ENCODE measurements around the gene HNRNPA1.
"Not testable (repeated sequence)": the region's sequence is repeated elsewhere in the genome, so short reads cannot be mapped to it uniquely, and the experiment has no call there.

Gene HNRNPA1

GRCh38 chr12:54280468-54281260, at the start of gene HNRNPA1:
HNRNPA1 (plus strand) TSS chr12:54280726; CDS start chr12:54280808, 82 bp downstream.
- peak; percentile 99 for DNase-seq

GRCh38 chr12:54231269-54231668, 49.3 kb upstream of the HNRNPA1 start:
- not testable (repeated sequence) for DNase-seq

- no peak for DNase-seq
Measured at GRCh38 chr12:54232790-54233189, 47.7 kb upstream of the HNRNPA1 start.

- no peak for DNase-seq
Measured at GRCh38 chr12:54238531-54238930, 42.0 kb upstream of the HNRNPA1 start.

GRCh38 chr12:54239620-54240019, 40.9 kb upstream of the HNRNPA1 start:
- DNase-seq = no peak

GRCh38 chr12:54240129-54240528, 40.4 kb upstream of the HNRNPA1 start:
- DNase-seq = no peak

GRCh38 chr12:54240971-54241588, 39.4 kb upstream of the HNRNPA1 start:
- DNase-seq = no peak

- DNase-seq = no peak
Measured at GRCh38 chr12:54246011-54246641, 34.4 kb upstream of the HNRNPA1 start.

GRCh38 chr12:54249489-54249888, 31.0 kb upstream of the HNRNPA1 start:
- no peak for DNase-seq

GRCh38 chr12:54251667-54252284, 28.8 kb upstream of the HNRNPA1 start:
- no peak for DNase-seq

- no peak for DNase-seq
Measured at GRCh38 chr12:54253240-54253639, 27.3 kb upstream of the HNRNPA1 start.

GRCh38 chr12:54257332-54257731, 23.2 kb upstream of the HNRNPA1 start:
- DNase-seq = no peak

- no peak for DNase-seq
Measured at GRCh38 chr12:54258201-54258681, 22.3 kb upstream of the HNRNPA1 start.

- DNase-seq = peak; percentile 77
Measured at GRCh38 chr12:54259194-54260011, 21.1 kb upstream of the HNRNPA1 start.

- no peak for DNase-seq
Measured at GRCh38 chr12:54261815-54262402, 18.6 kb upstream of the HNRNPA1 start.

GRCh38 chr12:54262403-54262925, 18.1 kb upstream of the HNRNPA1 start:
- no peak for DNase-seq

- DNase-seq = no peak
Measured at GRCh38 chr12:54265364-54265812, 15.1 kb upstream of the HNRNPA1 start.

GRCh38 chr12:54266852-54267251, 13.7 kb upstream of the HNRNPA1 start:
- no peak for DNase-seq

- no peak for DNase-seq
Measured at GRCh38 chr12:54270345-54270744, 10.2 kb upstream of the HNRNPA1 start.

- no peak for DNase-seq
Measured at GRCh38 chr12:54272214-54272613, 8.3 kb upstream of the HNRNPA1 start.

- DNase-seq = no peak
Measured at GRCh38 chr12:54273981-54274380, 6.5 kb upstream of the HNRNPA1 start.

GRCh38 chr12:54276368-54276767, 4.2 kb upstream of the HNRNPA1 start:
- no peak for DNase-seq
